ENCODE results near the gene TDRD1.
A peak's percentile ranks its signal among the peaks of the same experiment; 100 is the strongest.

Gene TDRD1

GRCh38 chr10:114242235-114242634 lies 63.1 kb downstream of the TDRD1 start:
- DNase-seq, result no peak

DNA sequence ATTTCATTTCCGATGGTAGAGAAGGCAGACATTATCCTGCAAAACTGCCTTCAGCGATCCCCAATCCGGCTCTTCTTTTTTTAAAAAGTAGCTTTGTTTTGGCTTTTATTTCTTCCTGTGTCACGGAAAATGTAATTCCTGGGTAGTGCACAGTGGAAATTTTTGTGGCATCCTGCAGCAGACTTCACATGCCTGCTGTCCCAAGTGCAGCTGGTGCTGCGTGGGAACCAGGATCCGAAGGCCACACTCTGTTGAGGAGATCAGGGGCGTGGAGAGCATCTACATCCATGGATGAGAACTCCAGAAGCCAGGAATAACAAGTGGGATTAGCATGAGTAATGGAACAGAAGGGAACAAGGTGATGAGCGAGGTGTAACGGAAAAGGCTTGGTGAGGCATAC lies 64.5 kb downstream of the TDRD1 start:
- no peak for DNase-seq

- DNase-seq, result no peak
These were observed 65.0 kb downstream of the TDRD1 start for GRCh38 chr10:114244126-114244525.

GRCh38 chr10:114245121-114245791 lies 66.1 kb downstream of the TDRD1 start:
- DNase-seq, result no peak

DNA sequence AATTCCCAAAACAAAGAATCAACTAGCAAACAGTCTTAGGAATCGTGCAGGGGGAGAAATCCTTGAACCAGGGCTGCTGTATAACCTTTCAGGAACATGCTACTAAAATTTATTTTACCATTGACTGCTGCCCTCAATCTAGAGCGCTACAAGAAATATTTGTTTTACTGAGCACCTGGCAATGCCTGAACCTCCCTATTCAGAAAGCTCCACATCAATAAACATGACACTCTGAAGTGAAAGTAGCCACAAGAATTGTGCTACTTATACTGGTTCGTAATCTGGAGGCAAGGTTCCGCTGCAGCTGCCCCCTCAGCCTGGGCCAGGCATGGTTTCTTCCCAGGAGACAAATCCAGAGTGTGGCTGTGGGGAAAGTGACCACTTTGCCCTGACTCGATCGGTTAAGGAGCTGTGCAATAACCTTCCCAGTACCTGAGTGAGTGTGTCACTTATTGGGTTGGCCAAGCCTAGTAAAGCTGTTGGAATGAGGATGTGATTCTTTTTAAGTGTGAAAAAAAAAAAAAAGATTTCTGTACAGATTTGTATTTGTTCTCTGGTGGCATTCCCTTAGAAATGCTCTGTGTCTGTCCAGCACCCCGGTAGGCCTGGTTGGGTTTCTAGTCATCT lies 67.6 kb downstream of the TDRD1 start:
- no peak for DNase-seq

GRCh38 chr10:114250236-114250635 lies 71.1 kb downstream of the TDRD1 start:
- DNase-seq, result no peak

DNA sequence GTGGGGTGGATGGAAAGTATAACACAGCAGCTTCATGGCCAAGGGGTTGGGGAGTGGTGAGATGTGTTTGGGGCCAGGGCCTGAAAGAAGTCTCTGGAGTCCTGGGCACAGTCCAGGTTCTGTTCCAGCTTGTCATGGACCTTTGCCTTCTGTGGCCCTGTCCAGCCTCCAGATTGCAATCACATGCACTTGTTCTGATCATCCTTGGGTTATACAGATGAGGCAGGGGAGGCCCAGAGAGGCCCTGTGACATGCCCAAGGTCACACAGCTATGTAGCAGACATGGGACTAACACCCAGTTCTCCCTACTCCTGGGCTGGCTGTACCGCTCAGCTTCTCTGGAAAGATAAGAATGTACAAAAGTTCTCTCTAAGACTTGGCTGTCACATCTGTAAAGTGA lies 71.6 kb downstream of the TDRD1 start:
- no peak for DNase-seq

- DNase-seq, result no peak
These were observed 72.9 kb downstream of the TDRD1 start for GRCh38 chr10:114252092-114252491.

DNA sequence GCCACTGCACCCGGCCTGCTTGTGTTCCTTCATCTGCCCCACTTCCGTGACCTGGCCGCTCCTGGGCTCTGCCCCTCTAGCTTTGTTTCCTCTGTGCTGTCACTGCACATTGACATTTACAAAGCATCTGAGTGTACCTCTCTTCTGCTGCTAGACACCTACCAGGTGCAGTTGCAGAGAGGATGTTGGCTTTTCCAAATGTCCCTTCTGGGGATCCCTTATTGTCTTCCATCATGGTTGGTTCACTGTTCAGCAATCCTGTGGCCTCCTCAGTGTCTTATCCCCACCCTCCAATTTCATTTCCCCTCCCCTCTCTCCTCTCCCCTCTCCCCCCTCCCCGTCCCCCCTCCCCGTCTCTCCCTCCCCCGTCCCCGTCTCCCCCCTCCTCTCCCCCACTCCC lies 73.7 kb downstream of the TDRD1 start:
- no peak for DNase-seq

- no peak for DNase-seq
These were observed 76.1 kb downstream of the TDRD1 start for GRCh38 chr10:114255227-114255626.

- no peak for DNase-seq
These were observed 77.0 kb downstream of the TDRD1 start for GRCh38 chr10:114256008-114256765.

DNA sequence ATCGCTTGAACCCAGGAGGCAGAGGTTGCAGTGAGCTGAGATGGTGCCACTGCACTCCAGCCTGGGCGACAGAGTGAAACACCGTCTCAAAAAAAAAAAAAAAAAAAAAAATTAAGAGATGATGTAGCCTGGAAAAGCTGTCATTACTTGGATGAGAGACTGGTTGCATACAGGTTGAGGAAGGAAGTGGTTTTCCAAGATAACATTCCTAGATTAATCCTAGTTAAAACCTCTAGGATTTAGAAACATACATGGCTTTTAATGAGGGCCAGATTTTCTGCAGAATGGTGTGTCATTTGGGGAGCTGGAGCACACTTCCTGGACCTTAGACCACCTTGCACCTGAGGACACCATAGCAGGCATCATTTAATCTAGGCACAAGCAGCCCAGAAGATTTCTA lies 77.7 kb downstream of the TDRD1 start:
- no peak for DNase-seq

DNA sequence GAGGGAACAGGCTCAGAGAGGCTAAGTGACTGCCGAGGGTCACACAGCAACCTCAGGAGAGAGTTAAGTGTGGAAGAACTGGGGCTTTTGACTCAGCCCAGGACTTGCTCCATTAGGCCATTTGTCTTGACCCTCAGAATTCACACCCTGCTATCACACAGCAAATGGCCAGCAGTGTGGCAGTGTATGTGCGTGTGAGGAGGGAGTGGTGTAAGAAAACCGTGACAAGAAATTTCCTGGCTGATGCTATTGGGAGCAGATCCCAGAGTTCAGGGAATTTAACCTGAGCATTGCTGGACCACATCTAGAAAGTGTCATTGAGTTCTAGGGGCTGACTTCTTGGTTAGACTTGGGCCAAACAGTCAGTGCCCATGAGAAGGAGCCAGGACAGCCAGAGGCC lies 78.3 kb downstream of the TDRD1 start:
- no peak for DNase-seq

DNA sequence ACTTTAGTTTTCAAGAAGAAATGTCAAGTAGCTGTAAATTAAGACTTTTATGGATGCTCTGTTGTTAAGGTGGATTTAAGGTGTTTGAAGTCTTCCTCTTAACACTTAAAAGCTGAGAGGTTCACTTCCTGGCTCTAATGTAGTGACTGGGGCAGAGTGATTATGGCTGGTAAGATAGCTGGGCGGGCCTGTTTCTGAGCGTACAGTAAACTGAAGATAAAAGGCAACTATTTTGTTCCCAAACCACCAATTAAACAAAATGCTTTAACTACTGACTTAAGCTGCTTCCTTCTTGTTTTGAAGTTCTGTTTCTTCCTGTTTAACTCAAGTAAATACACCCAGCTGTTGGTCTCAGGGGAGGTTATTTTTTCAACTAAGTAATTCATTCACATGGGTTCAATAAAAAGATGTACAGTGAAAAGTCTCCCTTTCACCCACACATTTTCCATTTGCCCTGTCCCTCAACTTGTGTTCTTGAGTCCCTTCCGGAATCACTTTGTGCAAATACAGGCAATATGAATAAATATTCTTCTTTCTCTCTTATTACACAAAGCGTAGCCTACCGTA lies 79.2 kb downstream of the TDRD1 start:
- peak in 2 of 6 experiments; percentile 7 to 8 for DNase-seq

GRCh38 chr10:114259824-114260223 lies 80.7 kb downstream of the TDRD1 start:
- DNase-seq, result no peak

GRCh38 chr10:114260366-114260765 lies 81.2 kb downstream of the TDRD1 start:
- DNase-seq, result no peak

GRCh38 chr10:114261076-114261475 lies 81.9 kb downstream of the TDRD1 start:
- no peak for DNase-seq

GRCh38 chr10:114262496-114262895 lies 83.3 kb downstream of the TDRD1 start:
- DNase-seq, result no peak

- DNase-seq, result no peak
These were observed 86.4 kb downstream of the TDRD1 start for GRCh38 chr10:114265392-114266053.

DNA sequence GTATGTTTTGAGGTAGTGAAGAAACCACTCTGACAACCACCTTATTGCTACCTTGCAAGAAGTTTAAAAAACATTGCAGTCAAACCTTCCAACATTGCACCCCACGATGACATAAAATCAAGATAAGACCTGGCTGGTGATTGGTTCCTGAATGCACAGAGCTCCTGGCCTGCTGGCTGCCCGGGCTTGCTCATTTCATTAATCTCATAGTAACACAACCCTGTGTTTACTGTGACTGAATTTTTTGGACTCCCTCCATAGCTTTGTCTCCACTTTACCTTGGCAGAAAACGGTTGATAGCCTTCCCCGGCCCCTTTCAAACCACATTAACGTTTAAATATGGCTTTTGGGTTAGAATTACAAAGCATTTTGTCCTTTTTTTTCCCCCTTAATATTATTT lies 87.4 kb downstream of the TDRD1 start:
- DNase-seq, result no peak

GRCh38 chr10:114271075-114271778 lies 92.1 kb downstream of the TDRD1 start:
- DNase-seq, result no peak

DNA sequence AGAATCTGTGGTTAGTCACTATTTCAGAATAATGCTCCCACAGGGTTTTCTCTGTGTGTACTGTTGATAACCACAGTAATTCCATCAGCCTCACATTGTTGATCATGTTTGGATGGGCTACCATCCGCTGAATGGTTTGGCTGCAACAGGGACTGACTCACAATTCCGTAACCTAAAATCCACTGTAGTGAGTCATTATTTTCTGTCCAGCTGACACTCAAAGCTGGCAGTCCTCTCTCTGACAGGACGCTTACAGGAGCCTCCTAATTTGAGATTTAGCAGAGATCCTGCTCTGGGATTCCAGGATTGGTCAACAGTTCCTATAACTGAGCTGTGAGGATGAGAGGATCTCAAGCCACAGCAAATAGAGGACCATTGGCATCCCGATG lies 92.6 kb downstream of the TDRD1 start:
- DNase-seq, result no peak

DNA sequence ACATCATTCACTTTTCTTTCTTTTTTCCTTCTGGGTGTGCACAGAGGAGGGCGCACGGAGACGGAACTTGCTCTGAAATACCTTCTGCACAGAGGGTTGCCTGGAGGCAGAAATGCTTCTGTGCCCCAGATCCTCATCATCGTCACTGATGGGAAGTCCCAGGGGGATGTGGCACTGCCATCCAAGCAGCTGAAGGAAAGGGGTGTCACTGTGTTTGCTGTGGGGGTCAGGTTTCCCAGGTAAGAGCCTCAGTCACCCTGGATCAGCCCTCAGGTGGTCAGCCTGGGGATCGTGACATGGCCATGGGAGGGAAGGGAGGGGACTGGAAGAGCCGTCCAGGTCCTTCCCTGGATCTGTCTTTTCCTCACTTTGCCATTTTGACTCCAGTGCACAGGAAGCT lies 93.5 kb downstream of the TDRD1 start:
- DNase-seq, result no peak
